ENCODE data around the gene DLK2. TPM values are rescaled to one million over a fixed set of nuclear protein-coding genes. Genes with fewer than 3 reads are reported as not detected.
A peak's percentile ranks its signal among the peaks of the same experiment; 100 is the strongest.

Gene DLK2
- total and polyA plus RNA-seq, 2 of the 13 experiments (the other 11 are each of a cell fraction or from before 2014, with no cell fraction given), result 1.2 to 3.8 TPM

DNA sequence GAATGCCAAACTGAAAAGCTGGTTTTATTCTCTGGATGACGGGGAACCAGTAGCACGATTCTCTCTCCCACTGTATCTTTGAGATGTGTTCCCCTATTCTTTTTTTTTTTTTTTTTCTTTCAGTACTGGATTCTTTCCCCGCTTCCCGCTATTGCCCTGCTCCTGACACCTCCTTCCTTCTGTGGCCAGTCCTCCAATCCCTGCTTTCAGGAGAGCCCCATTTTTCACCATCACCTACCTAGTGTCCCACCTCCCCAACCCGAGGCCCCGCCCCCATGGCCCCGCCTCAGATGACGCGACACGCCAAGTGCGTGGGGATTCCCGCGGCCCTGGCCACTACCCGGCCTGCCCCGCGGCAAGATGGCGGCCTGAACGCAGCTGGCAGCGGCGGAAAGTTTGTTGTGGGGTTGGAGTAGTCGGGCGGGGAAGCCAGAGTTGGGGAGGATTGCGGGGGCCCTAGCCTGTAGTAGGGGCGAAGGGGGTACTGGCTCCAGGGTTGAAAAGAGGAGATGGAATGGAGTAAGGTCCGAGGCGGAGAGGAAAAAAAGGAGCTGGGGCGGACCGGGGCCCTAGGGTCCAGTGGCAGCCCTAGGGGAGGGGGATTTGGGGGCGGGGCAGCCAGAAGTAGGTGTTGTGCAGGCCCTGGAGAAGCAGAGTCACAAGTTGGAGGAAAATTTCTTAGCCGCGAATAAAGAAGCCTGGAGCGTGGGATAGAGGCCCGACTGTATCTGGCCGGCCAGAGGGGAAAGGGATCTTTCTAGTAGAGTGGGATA, 22.1 kb upstream of the DLK2 start, which contains the start of gene TJAP1 (continued):
- TF ChIP-seq RFXAP (CRISPR knock-in tag; IDR thresholded peaks at IDR 0.05; ENCODE audit: borderline replicate concordance) (no peak), ZFP41 (CRISPR knock-in tag; IDR thresholded peaks at IDR 0.05; ENCODE audit: borderline replicate concordance) (no peak), XRCC5 (optimal IDR thresholded peaks at IDR 0.05; ENCODE audit: low read length) (no peak), SP5 (CRISPR knock-in tag; IDR thresholded peaks at IDR 0.05; ENCODE audit: borderline replicate concordance, low read depth) (peak; percentile 63; the same call in 1 of the 2 replicates), ZFP36L2 (CRISPR knock-in tag; IDR thresholded peaks at IDR 0.05) (no peak), REPIN1 (CRISPR knock-in tag; IDR thresholded peaks at IDR 0.05; ENCODE audit: borderline replicate concordance, low read depth) (peak; percentile 71; the same call in 1 of the 2 replicates), ZNF205 (CRISPR knock-in tag; IDR thresholded peaks at IDR 0.05) (no peak), ZNF878 (CRISPR knock-in tag; IDR thresholded peaks at IDR 0.05) (peak; percentile 50; the same call in 1 of the 2 replicates), RXRA (CRISPR knock-in tag; IDR thresholded peaks at IDR 0.05) (peak; percentile 45; the same call in 1 of the 2 replicates), ZNF549 (CRISPR knock-in tag; IDR thresholded peaks at IDR 0.05) (no peak), CEBPG (CRISPR knock-in tag; IDR thresholded peaks at IDR 0.05) (no peak)
- TF ChIP-seq, protein P1, sequence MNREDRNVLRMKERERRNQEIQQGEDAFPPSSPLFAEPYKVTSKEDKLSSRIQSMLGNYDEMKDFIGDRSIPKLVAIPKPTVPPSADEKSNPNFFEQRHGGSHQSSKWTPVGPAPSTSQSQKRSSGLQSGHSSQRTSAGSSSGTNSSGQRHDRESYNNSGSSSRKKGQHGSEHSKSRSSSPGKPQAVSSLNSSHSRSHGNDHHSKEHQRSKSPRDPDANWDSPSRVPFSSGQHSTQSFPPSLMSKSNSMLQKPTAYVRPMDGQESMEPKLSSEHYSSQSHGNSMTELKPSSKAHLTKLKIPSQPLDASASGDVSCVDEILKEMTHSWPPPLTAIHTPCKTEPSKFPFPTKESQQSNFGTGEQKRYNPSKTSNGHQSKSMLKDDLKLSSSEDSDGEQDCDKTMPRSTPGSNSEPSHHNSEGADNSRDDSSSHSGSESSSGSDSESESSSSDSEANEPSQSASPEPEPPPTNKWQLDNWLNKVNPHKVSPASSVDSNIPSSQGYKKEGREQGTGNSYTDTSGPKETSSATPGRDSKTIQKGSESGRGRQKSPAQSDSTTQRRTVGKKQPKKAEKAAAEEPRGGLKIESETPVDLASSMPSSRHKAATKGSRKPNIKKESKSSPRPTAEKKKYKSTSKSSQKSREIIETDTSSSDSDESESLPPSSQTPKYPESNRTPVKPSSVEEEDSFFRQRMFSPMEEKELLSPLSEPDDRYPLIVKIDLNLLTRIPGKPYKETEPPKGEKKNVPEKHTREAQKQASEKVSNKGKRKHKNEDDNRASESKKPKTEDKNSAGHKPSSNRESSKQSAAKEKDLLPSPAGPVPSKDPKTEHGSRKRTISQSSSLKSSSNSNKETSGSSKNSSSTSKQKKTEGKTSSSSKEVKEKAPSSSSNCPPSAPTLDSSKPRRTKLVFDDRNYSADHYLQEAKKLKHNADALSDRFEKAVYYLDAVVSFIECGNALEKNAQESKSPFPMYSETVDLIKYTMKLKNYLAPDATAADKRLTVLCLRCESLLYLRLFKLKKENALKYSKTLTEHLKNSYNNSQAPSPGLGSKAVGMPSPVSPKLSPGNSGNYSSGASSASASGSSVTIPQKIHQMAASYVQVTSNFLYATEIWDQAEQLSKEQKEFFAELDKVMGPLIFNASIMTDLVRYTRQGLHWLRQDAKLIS (CRISPR knock-in tag; IDR thresholded peaks at IDR 0.05), result no peak
- TF ChIP-seq, protein P2, sequence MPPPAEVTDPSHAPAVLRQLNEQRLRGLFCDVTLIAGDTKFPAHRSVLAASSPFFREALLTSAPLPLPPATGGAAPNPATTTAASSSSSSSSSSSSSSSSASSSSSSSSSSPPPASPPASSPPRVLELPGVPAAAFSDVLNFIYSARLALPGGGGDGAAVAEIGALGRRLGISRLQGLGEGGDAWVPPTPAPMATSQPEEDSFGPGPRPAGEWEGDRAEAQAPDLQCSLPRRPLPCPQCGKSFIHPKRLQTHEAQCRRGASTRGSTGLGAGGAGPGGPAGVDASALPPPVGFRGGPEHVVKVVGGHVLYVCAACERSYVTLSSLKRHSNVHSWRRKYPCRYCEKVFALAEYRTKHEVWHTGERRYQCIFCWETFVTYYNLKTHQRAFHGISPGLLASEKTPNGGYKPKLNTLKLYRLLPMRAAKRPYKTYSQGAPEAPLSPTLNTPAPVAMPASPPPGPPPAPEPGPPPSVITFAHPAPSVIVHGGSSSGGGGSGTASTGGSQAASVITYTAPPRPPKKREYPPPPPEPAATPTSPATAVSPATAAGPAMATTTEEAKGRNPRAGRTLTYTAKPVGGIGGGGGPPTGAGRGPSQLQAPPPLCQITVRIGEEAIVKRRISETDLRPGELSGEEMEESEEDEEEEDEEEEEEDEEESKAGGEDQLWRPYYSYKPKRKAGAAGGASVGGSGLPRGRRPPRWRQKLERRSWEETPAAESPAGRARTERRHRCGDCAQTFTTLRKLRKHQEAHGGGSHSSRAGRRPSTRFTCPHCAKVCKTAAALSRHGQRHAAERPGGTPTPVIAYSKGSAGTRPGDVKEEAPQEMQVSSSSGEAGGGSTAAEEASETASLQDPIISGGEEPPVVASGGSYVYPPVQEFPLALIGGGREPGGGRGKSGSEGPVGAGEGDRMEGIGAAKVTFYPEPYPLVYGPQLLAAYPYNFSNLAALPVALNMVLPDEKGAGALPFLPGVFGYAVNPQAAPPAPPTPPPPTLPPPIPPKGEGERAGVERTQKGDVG (CRISPR knock-in tag; IDR thresholded peaks at IDR 0.05; ENCODE audit: borderline replicate concordance), result no peak
- TF ChIP-seq, protein P3, sequence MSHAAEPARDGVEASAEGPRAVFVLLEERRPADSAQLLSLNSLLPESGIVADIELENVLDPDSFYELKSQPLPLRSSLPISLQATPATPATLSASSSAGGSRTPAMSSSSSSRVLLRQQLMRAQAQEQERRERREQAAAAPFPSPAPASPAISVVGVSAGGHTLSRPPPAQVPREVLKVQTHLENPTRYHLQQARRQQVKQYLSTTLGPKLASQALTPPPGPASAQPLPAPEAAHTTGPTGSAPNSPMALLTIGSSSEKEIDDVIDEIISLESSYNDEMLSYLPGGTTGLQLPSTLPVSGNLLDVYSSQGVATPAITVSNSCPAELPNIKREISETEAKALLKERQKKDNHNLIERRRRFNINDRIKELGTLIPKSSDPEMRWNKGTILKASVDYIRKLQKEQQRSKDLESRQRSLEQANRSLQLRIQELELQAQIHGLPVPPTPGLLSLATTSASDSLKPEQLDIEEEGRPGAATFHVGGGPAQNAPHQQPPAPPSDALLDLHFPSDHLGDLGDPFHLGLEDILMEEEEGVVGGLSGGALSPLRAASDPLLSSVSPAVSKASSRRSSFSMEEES (CRISPR knock-in tag; IDR thresholded peaks at IDR 0.05), result 0 out of 2 replicates have a peak, but pooled peaks have one; percentile 20
- TF ChIP-seq, protein P4, sequence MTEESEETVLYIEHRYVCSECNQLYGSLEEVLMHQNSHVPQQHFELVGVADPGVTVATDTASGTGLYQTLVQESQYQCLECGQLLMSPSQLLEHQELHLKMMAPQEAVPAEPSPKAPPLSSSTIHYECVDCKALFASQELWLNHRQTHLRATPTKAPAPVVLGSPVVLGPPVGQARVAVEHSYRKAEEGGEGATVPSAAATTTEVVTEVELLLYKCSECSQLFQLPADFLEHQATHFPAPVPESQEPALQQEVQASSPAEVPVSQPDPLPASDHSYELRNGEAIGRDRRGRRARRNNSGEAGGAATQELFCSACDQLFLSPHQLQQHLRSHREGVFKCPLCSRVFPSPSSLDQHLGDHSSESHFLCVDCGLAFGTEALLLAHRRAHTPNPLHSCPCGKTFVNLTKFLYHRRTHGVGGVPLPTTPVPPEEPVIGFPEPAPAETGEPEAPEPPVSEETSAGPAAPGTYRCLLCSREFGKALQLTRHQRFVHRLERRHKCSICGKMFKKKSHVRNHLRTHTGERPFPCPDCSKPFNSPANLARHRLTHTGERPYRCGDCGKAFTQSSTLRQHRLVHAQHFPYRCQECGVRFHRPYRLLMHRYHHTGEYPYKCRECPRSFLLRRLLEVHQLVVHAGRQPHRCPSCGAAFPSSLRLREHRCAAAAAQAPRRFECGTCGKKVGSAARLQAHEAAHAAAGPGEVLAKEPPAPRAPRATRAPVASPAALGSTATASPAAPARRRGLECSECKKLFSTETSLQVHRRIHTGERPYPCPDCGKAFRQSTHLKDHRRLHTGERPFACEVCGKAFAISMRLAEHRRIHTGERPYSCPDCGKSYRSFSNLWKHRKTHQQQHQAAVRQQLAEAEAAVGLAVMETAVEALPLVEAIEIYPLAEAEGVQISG (CRISPR knock-in tag; IDR thresholded peaks at IDR 0.05), result peak; percentile 66
